ENCODE measurements around the gene MCTP2. TPM values are rescaled to one million over a fixed set of nuclear protein-coding genes. Genes with fewer than 3 reads are reported as not detected.

Gene MCTP2
- polyA plus RNA-seq, 4 donors: 4.1 to 11.7 (median 5.6) TPM

GRCh38 chr15:94460624-94461023, 229.3 kb downstream of the MCTP2 start:
- 85 to 100% (median 94%) methylated on average over 1 of the region's 1 CpG for WGBS, 3 donors
- no peak for DNase-seq
- Histone ChIP-seq H3K27me3 (ENCODE audit: control insufficient read depth in 3 of 3, insufficient read depth in 3 of 3, low read length in 3 of 3) (no peaks in the 10 kb centered on the region), H3K36me3 (ENCODE audit: control insufficient read depth in 3 of 3, insufficient read depth in 2 of 3, low read depth in 1 of 3, low read length in 3 of 3) (peaks cover 0 to 5% (median 4%) of the 10 kb centered on the region in 3 donors), H3K4me1 (ENCODE audit: control insufficient read depth in 3 of 3, insufficient read depth in 2 of 3, low read depth in 1 of 3, low read length in 2 of 3) (no peaks in the 10 kb centered on the region), H3K9me3 (ENCODE audit: control insufficient read depth in 2 of 2, insufficient read depth in 1 of 2, low read depth in 1 of 2, low read length in 1 of 2) (no peaks in the 10 kb centered on the region), H3K4me3 (ENCODE audit: low read depth in 1 of 3, low read length in 3 of 3) (no peak overlapping the region), H3K27ac (ENCODE audit: low read depth in 1 of 3, low read length in 2 of 3) (no peak overlapping the region)
- FAIRE-seq: no peak

GRCh38 chr15:94467034-94467433, 235.7 kb downstream of the MCTP2 start:
- Histone ChIP-seq H3K36me3 (ENCODE audit: control insufficient read depth in 3 of 3, insufficient read depth in 2 of 3, low read depth in 1 of 3, low read length in 3 of 3) (peaks cover 2 to 3% (median 3%) of the 10 kb centered on the region in 3 donors), H3K4me3 (ENCODE audit: low read depth in 1 of 3, low read length in 3 of 3) (no peak overlapping the region), H3K27ac (ENCODE audit: low read depth in 1 of 3, low read length in 2 of 3) (no peak overlapping the region), H3K9me3 (ENCODE audit: control insufficient read depth in 2 of 2, insufficient read depth in 1 of 2, low read depth in 1 of 2, low read length in 1 of 2) (no peaks in the 10 kb centered on the region), H3K4me1 (ENCODE audit: control insufficient read depth in 3 of 3, insufficient read depth in 2 of 3, low read depth in 1 of 3, low read length in 2 of 3) (no peaks in the 10 kb centered on the region), H3K27me3 (ENCODE audit: control insufficient read depth in 3 of 3, insufficient read depth in 3 of 3, low read length in 3 of 3) (no peaks in the 10 kb centered on the region)
- FAIRE-seq (no peak), DNase-seq (peak in 1 of 2 donors; percentile 21)
- WGBS, 3 donors: 88 to 92% (median 91%) methylated on average over 1 of the region's 1 CpG

- Histone ChIP-seq H3K4me1 (ENCODE audit: control insufficient read depth in 3 of 3, insufficient read depth in 2 of 3, low read depth in 1 of 3, low read length in 2 of 3) (no peaks in the 10 kb centered on the region), H3K4me3 (ENCODE audit: low read depth in 1 of 3, low read length in 3 of 3) (no peak overlapping the region), H3K36me3 (ENCODE audit: control insufficient read depth in 3 of 3, insufficient read depth in 2 of 3, low read depth in 1 of 3, low read length in 3 of 3) (peaks cover 0 to 3% (median 2%) of the 10 kb centered on the region in 3 donors), H3K27ac (ENCODE audit: low read depth in 1 of 3, low read length in 2 of 3) (no peak overlapping the region), H3K27me3 (ENCODE audit: control insufficient read depth in 3 of 3, insufficient read depth in 3 of 3, low read length in 3 of 3) (no peaks in the 10 kb centered on the region), H3K9me3 (ENCODE audit: control insufficient read depth in 2 of 2, insufficient read depth in 1 of 2, low read depth in 1 of 2, low read length in 1 of 2) (no peaks in the 10 kb centered on the region)
- WGBS, 3 donors: 54 to 63% (median 63%) methylated on average over 2 of the region's 2 CpGs
- FAIRE-seq (no peak), DNase-seq (no peak)
Observed at GRCh38 chr15:94470492-94470891, 239.1 kb downstream of the MCTP2 start.

GRCh38 chr15:94476686-94477085, 245.3 kb downstream of the MCTP2 start:
- Histone ChIP-seq H3K27me3 (ENCODE audit: control insufficient read depth in 3 of 3, insufficient read depth in 3 of 3, low read length in 3 of 3) (no peaks in the 10 kb centered on the region), H3K4me1 (ENCODE audit: control insufficient read depth in 3 of 3, insufficient read depth in 2 of 3, low read depth in 1 of 3, low read length in 2 of 3) (no peaks in the 10 kb centered on the region), H3K27ac (ENCODE audit: low read depth in 1 of 3, low read length in 2 of 3) (no peak overlapping the region), H3K4me3 (ENCODE audit: low read depth in 1 of 3, low read length in 3 of 3) (no peak overlapping the region), H3K9me3 (ENCODE audit: control insufficient read depth in 2 of 2, insufficient read depth in 1 of 2, low read depth in 1 of 2, low read length in 1 of 2) (no peaks in the 10 kb centered on the region), H3K36me3 (ENCODE audit: control insufficient read depth in 3 of 3, insufficient read depth in 2 of 3, low read depth in 1 of 3, low read length in 3 of 3) (peaks cover 2 to 5% (median 4%) of the 10 kb centered on the region in 3 donors)
- DNase-seq (no peak), FAIRE-seq (no peak)
- WGBS, 3 donors: 83 to 91% (median 89%) methylated on average over 5 of the region's 5 CpGs

GRCh38 chr15:94477913-94478553, 246.7 kb downstream of the MCTP2 start:
- DNase-seq (no peak), FAIRE-seq (no peak)
- Histone ChIP-seq H3K27me3 (ENCODE audit: control insufficient read depth in 3 of 3, insufficient read depth in 3 of 3, low read length in 3 of 3) (no peaks in the 10 kb centered on the region), H3K4me1 (ENCODE audit: control insufficient read depth in 3 of 3, insufficient read depth in 2 of 3, low read depth in 1 of 3, low read length in 2 of 3) (no peaks in the 10 kb centered on the region), H3K36me3 (ENCODE audit: control insufficient read depth in 3 of 3, insufficient read depth in 2 of 3, low read depth in 1 of 3, low read length in 3 of 3) (peaks cover 2 to 5% (median 4%) of the 10 kb centered on the region in 3 donors), H3K4me3 (ENCODE audit: low read depth in 1 of 3, low read length in 3 of 3) (no peak overlapping the region), H3K27ac (ENCODE audit: low read depth in 1 of 3, low read length in 2 of 3) (no peak overlapping the region), H3K9me3 (ENCODE audit: control insufficient read depth in 2 of 2, insufficient read depth in 1 of 2, low read depth in 1 of 2, low read length in 1 of 2) (no peaks in the 10 kb centered on the region)
- 90 to 97% (median 95%) methylated on average over 7 of the region's 7 CpGs for WGBS, 3 donors

GRCh38 chr15:94478763-94479162, 247.4 kb downstream of the MCTP2 start:
- H3K4me1 ChIP-seq (ENCODE audit: control insufficient read depth in 3 of 3, insufficient read depth in 2 of 3, low read depth in 1 of 3, low read length in 2 of 3): no peaks in the 10 kb centered on the region
- H3K27me3 ChIP-seq (ENCODE audit: control insufficient read depth in 3 of 3, insufficient read depth in 3 of 3, low read length in 3 of 3): no peaks in the 10 kb centered on the region
- H3K9me3 ChIP-seq (ENCODE audit: control insufficient read depth in 2 of 2, insufficient read depth in 1 of 2, low read depth in 1 of 2, low read length in 1 of 2): no peaks in the 10 kb centered on the region
- no peak for DNase-seq
- no peak overlapping the region for H3K27ac ChIP-seq (ENCODE audit: low read depth in 1 of 3, low read length in 2 of 3)
- WGBS, 3 donors: 88 to 95% (median 92%) methylated on average over 8 of the region's 8 CpGs
- H3K36me3 ChIP-seq (ENCODE audit: control insufficient read depth in 3 of 3, insufficient read depth in 2 of 3, low read depth in 1 of 3, low read length in 3 of 3): peaks cover 2 to 5% (median 4%) of the 10 kb centered on the region in 3 donors
- H3K4me3 ChIP-seq (ENCODE audit: low read depth in 1 of 3, low read length in 3 of 3): no peak overlapping the region
- FAIRE-seq: no peak

- DNase-seq (no peak), FAIRE-seq (no peak)
- 54 to 70% (median 66%) methylated on average over 4 of the region's 4 CpGs for WGBS, 3 donors
- peaks cover 2 to 5% (median 4%) of the 10 kb centered on the region in 3 donors for H3K36me3 ChIP-seq (ENCODE audit: control insufficient read depth in 3 of 3, insufficient read depth in 2 of 3, low read depth in 1 of 3, low read length in 3 of 3)
- no peaks in the 10 kb centered on the region for H3K4me1 ChIP-seq (ENCODE audit: control insufficient read depth in 3 of 3, insufficient read depth in 2 of 3, low read depth in 1 of 3, low read length in 2 of 3)
- no peak overlapping the region for H3K27ac ChIP-seq (ENCODE audit: low read depth in 1 of 3, low read length in 2 of 3)
- H3K9me3 ChIP-seq (ENCODE audit: control insufficient read depth in 2 of 2, insufficient read depth in 1 of 2, low read depth in 1 of 2, low read length in 1 of 2): peaks cover 0 to 3% of the 10 kb centered on the region in 2 donors
- H3K27me3 ChIP-seq (ENCODE audit: control insufficient read depth in 3 of 3, insufficient read depth in 3 of 3, low read length in 3 of 3): no peaks in the 10 kb centered on the region
- H3K4me3 ChIP-seq (ENCODE audit: low read depth in 1 of 3, low read length in 3 of 3): no peak overlapping the region
Observed at GRCh38 chr15:94480289-94480834, 249.0 kb downstream of the MCTP2 start.

GRCh38 chr15:94485148-94485719, 253.9 kb downstream of the MCTP2 start:
- 84 to 94% (median 93%) methylated on average over 3 of the region's 3 CpGs for WGBS, 3 donors
- FAIRE-seq: no peak
- H3K9me3 ChIP-seq (ENCODE audit: control insufficient read depth in 2 of 2, insufficient read depth in 1 of 2, low read depth in 1 of 2, low read length in 1 of 2): peaks cover 0 to 3% of the 10 kb centered on the region in 2 donors

More at GRCh38 chr15:94485148-94485719, 253.9 kb downstream of the MCTP2 start:
- no peak for DNase-seq
- Histone ChIP-seq H3K27me3 (ENCODE audit: control insufficient read depth in 3 of 3, insufficient read depth in 3 of 3, low read length in 3 of 3) (no peaks in the 10 kb centered on the region), H3K36me3 (ENCODE audit: control insufficient read depth in 3 of 3, insufficient read depth in 2 of 3, low read depth in 1 of 3, low read length in 3 of 3) (no peaks in the 10 kb centered on the region), H3K4me3 (ENCODE audit: low read depth in 1 of 3, low read length in 3 of 3) (no peak overlapping the region), H3K27ac (ENCODE audit: low read depth in 1 of 3, low read length in 2 of 3) (no peak overlapping the region), H3K4me1 (ENCODE audit: control insufficient read depth in 3 of 3, insufficient read depth in 2 of 3, low read depth in 1 of 3, low read length in 2 of 3) (no peaks in the 10 kb centered on the region)

All from small intestine (tissue), 7 donors.